ENCODE results near the gene MVB12B.

MVB12B gene

GRCh38 chr9:126386088-126386487 lies 59.5 kb downstream of the MVB12B start:
- Histone ChIP-seq H3K27me3 (ENCODE audit: insufficient read depth, poor library complexity, severe bottlenecking) (no peaks in the 10 kb centered on the region), H3K4me3 (replicated peaks; ENCODE audit: insufficient read depth, low read length) (no peak overlapping the region), H3K27ac (replicated peaks) (no peak overlapping the region)
- DNase-seq (ENCODE audit: low read depth in 1 of 2, low spot score in 1 of 2) = peak in 1 of 2 experiments; percentile 21
- TF ChIP-seq SPI1 (IDR thresholded peaks at IDR 0.05; ENCODE audit: borderline replicate concordance, low read depth) = no peak

DNA sequence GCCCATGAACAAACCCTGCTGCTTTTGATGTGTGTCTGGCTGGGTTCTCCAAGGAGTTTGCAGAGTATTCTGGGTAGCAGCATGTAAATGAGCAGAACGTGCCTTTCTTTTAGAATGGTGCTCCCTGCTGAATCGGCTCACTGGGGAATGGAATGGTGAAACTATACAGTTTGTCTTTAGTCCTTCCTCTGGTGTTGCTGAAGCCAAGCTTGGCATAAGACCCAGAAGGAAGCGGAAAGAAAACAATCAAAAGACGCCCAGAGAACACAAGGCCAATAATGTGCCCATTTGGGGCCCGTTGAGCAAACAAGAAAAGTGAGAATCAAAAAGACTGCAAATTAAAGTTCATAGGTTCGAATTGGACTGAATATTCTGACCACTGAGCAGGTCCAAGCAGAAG lies 60.1 kb downstream of the MVB12B start:
- Histone ChIP-seq H3K27ac (replicated peaks) (no peak overlapping the region), H3K27me3 (ENCODE audit: insufficient read depth, poor library complexity, severe bottlenecking) (no peaks in the 10 kb centered on the region), H3K4me3 (replicated peaks; ENCODE audit: insufficient read depth, low read length) (no peak overlapping the region)
- TF ChIP-seq REST (IDR thresholded peaks at IDR 0.05; ENCODE audit: insufficient replicate concordance, low read depth) (no peak), SPI1 (IDR thresholded peaks at IDR 0.05; ENCODE audit: borderline replicate concordance, low read depth) (no peak), POLR2AphosphoS5 (IDR thresholded peaks at IDR 0.05; ENCODE audit: low read depth) (no peak), CTCF (IDR thresholded peaks at IDR 0.05; ENCODE audit: insufficient read depth, low read length) (no peak), GABPA (IDR thresholded peaks at IDR 0.05; ENCODE audit: low read depth) (no peak)
- no peak for DNase-seq (ENCODE audit: low read depth in 1 of 2, low spot score in 1 of 2)

- Histone ChIP-seq H3K27me3 (ENCODE audit: insufficient read depth, poor library complexity, severe bottlenecking) (no peaks in the 10 kb centered on the region), H3K4me3 (replicated peaks; ENCODE audit: insufficient read depth, low read length) (no peak overlapping the region), H3K27ac (replicated peaks) (peak overlapping the region; percentile 69)
- TF ChIP-seq GABPA (IDR thresholded peaks at IDR 0.05; ENCODE audit: low read depth) = no peak
- no peak for TF ChIP-seq POLR2AphosphoS5 (IDR thresholded peaks at IDR 0.05; ENCODE audit: low read depth)
- no peak for TF ChIP-seq SPI1 (IDR thresholded peaks at IDR 0.05; ENCODE audit: borderline replicate concordance, low read depth)
- TF ChIP-seq REST (IDR thresholded peaks at IDR 0.05; ENCODE audit: insufficient replicate concordance, low read depth) = no peak
- no peak for TF ChIP-seq CTCF (IDR thresholded peaks at IDR 0.05; ENCODE audit: insufficient read depth, low read length)
- no peak for DNase-seq (ENCODE audit: low read depth in 1 of 2, low spot score in 1 of 2)
Observed at GRCh38 chr9:126388964-126389708, 62.5 kb downstream of the MVB12B start.

DNA sequence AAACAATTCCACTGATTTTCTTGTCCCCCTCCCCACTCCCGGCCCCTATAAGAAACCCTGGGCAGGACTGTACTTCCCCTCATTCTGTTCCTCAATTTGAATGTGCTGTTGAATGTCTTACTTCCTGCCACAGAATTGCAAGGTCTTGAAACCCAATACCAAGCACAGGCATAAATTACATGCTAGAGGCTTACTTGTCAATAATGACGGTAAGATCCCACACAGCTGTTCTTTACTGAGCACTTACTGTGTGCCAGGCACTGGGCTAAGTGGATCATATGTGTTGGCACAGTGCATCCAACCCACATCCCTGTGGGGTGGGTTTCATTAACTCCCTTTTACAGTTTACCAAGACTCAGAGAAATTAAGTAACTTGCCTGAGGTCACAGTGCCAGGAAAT lies 63.4 kb downstream of the MVB12B start:
- Histone ChIP-seq H3K27ac (replicated peaks) (peak overlapping the region; percentile 69), H3K27me3 (ENCODE audit: insufficient read depth, poor library complexity, severe bottlenecking) (no peaks in the 10 kb centered on the region), H3K4me3 (replicated peaks; ENCODE audit: insufficient read depth, low read length) (no peak overlapping the region)
- TF ChIP-seq POLR2AphosphoS5 (IDR thresholded peaks at IDR 0.05; ENCODE audit: low read depth) (no peak; the same call in 1 of the 2 replicates), SPI1 (IDR thresholded peaks at IDR 0.05; ENCODE audit: borderline replicate concordance, low read depth) (peak; percentile 97), GABPA (IDR thresholded peaks at IDR 0.05; ENCODE audit: low read depth) (no peak; the same call in 1 of the 2 replicates)
- DNase-seq (ENCODE audit: low read depth in 1 of 2, low spot score in 1 of 2) = peak; percentile 16 to 77
